Testis (tissue), 3 donors: ENCODE data around the gene FRAS1. TPM values are rescaled to one million over a fixed set of nuclear protein-coding genes. Genes with fewer than 3 reads are reported as not detected.
"Not testable (repeated sequence)": the region's sequence is repeated elsewhere in the genome, so short reads cannot be mapped to it uniquely, and the experiment has no call there.

Experiments
- DNase-seq: peaks from one replicate; pipeline ENCODE4 v3.0.0-alpha.2; 2019
- H3K27ac ChIP-seq, 2 donors: fragments of 200-600 bp; sonication (generic); one replicate each; pipeline ENCODE4 v1.5.1; 2019
- H3K27me3 ChIP-seq: fragments of 200-600 bp; sonication (generic); one replicate; pipeline ENCODE4 v1.5.1; 2019
- H3K36me3 ChIP-seq: fragments of 200-600 bp; sonication (generic); one replicate; pipeline ENCODE4 v1.5.1; 2017; ENCODE audit warnings: low read depth; ENCODE audit errors: missing control alignments
- H3K4me1 ChIP-seq: fragments of 200-600 bp; sonication (generic); one replicate; pipeline ENCODE4 v1.5.1; 2019
- H3K4me3 ChIP-seq, 2 donors: fragments of 200-600 bp; sonication (generic); one replicate each; pipeline ENCODE4 v1.5.1; 2017 to 2019
- H3K9me3 ChIP-seq: fragments of 200-600 bp; sonication (generic); one replicate; pipeline ENCODE4 v1.5.1; 2017
- CTCF ChIP-seq, 3 experiments: fragments of 450-650 bp in 2 of 3; fragments of 200-600 bp in 1 of 3; sonication (generic) in 1 of 3; IDR thresholded peaks; one replicate each; pipeline ENCODE4 v1.5.1; 2016 to 2019; ENCODE audit warnings: antibody characterized with exemption in 3 of 3, mild to moderate bottlenecking in 2 of 3, moderate library complexity in 1 of 3
- POLR2A ChIP-seq: fragments of 450-650 bp; IDR thresholded peaks from one replicate; pipeline ENCODE4 v1.6.1; 2017; ENCODE audit warnings: antibody characterized with exemption, mild to moderate bottlenecking, moderate library complexity
- WGBS, 2 donors: methylation state at CpG; one replicate each; pipeline ENCODE4 v1.1.5; 2018; 5-methylcytosine and 5-hydroxymethylcytosine counted together
- intact Hi-C: fragments of 100-400 bp; cut with DNase I; formaldehyde crosslinking; loops from one replicate; pipeline ENCODE4 v1.15.1; 2023; ENCODE audit warnings: low total_unique reads
- polyA plus RNA-seq: library from polyadenylated mRNA; stranded (reverse); fragments of 350-450 nt; fragmentation: Illumina TruSeq; extraction: RNeasy Lipid Tissue Mini Kit (QIAGEN cat#74804); gene quantifications from one replicate; pipeline ENCODE4 v1.2.3, GENCODE V29; 2014; ENCODE audit warnings: low read depth, low replicate concordance; ENCODE audit not compliant: insufficient read depth
- total RNA-seq, 2 donors: library from RNA; depleted of rRNA; stranded (reverse); fragments of >200 nt; gene quantifications; one replicate each; pipeline ENCODE4 v1.2.3, GENCODE V29; 2016

FRAS1 gene
- total and polyA plus RNA-seq, 3 donors from 2014 or later = 2.2 to 3.7 (median 3.5) TPM

DNA sequence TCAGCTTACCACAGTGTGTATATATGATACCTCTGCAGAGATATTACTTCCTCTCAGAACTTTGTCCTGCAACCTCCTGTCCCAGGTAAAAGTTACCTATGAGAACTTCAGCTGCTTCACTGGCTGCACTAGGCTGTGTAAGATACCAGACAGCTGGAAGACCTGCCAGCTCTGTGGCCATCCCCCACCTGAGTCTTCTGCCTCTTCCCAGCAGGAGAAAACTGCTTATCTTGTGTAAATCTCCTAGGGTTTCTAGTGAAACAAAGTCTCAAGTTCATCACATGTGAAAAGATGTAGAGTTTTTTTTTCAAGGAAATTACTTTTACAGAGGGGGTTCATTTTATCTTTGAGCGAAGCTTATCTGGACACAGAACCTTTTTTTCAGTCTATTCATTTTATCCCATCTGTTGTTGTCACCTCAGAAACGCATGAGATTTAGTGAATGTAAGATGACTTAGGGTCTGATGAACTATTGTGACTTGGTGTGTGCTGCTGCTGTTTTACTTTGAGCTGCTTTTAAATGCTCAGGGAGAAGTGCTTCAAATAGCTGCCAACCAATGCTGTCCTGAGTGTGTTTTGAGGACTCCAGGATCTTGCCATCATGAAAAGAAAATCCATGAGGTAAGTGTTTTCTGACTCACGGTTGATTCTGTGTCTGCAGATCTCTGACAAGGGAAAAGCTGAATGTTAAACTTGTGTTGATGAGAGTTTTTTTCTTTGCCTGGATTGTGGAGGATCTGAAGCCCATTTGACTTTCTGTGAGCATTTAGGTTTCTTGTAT lies 187.8 kb downstream of the FRAS1 start:
- Histone ChIP-seq H3K27me3 (no peaks in the 10 kb centered on the region), H3K36me3 (no peaks in the 10 kb centered on the region), H3K4me3 (no peak overlapping the region), H3K27ac (no peak overlapping the region), H3K9me3 (no peaks in the 10 kb centered on the region), H3K4me1 (no peaks in the 10 kb centered on the region)
- no peak for DNase-seq
- 74 to 82% methylated on average over 3 of the region's 3 CpGs for WGBS, 2 donors
- intact Hi-C loops = no loop called here
- TF ChIP-seq POLR2A = no peak
- no peak for TF ChIP-seq CTCF (IDR thresholded peaks at IDR 0.05)

- WGBS, 2 donors = 88 to 89% methylated on average over 8 of the region's 8 CpGs
- no peak for TF ChIP-seq CTCF (IDR thresholded peaks at IDR 0.05)
- TF ChIP-seq POLR2A = no peak
- no peak for DNase-seq
- H3K9me3 ChIP-seq = no peaks in the 10 kb centered on the region
- intact Hi-C loops = no loop called here
- H3K4me3 ChIP-seq = no peak overlapping the region
- H3K27ac ChIP-seq = no peak overlapping the region
- H3K36me3 ChIP-seq = no peaks in the 10 kb centered on the region
- no peaks in the 10 kb centered on the region for H3K27me3 ChIP-seq
- no peaks in the 10 kb centered on the region for H3K4me1 ChIP-seq
Observed at GRCh38 chr4:78247536-78248285, 190.6 kb downstream of the FRAS1 start.

GRCh38 chr4:78250500-78250899 lies 193.4 kb downstream of the FRAS1 start:
- TF ChIP-seq CTCF (IDR thresholded peaks at IDR 0.05) (no peak), POLR2A (no peak)
- H3K27me3 ChIP-seq = no peaks in the 10 kb centered on the region
- no peaks in the 10 kb centered on the region for H3K36me3 ChIP-seq
- H3K27ac ChIP-seq = no peak overlapping the region
- H3K9me3 ChIP-seq = no peaks in the 10 kb centered on the region
- intact Hi-C loops = no loop called here
- 57 to 66% methylated on average over 2 of the region's 2 CpGs for WGBS, 2 donors
- DNase-seq = no peak
- H3K4me3 ChIP-seq = no peak overlapping the region
- H3K4me1 ChIP-seq = no peaks in the 10 kb centered on the region

GRCh38 chr4:78252773-78253172 lies 195.7 kb downstream of the FRAS1 start:
- WGBS, 2 donors = 92 to 93% methylated on average over 8 of the region's 8 CpGs
- intact Hi-C loops = not testable (repeated sequence)

GRCh38 chr4:78254893-78255292 lies 197.8 kb downstream of the FRAS1 start:
- no peak for DNase-seq
- H3K4me1 ChIP-seq = no peaks in the 10 kb centered on the region
- H3K4me3 ChIP-seq = no peak overlapping the region
- no peak overlapping the region for H3K27ac ChIP-seq
- no peaks in the 10 kb centered on the region for H3K9me3 ChIP-seq
- TF ChIP-seq CTCF (IDR thresholded peaks at IDR 0.05) (no peak), POLR2A (no peak)
- no peaks in the 10 kb centered on the region for H3K27me3 ChIP-seq
- intact Hi-C loops = no loop called here
- 58 to 70% methylated on average over 3 to 4 of the region's 4 CpGs for WGBS, 2 donors
- H3K36me3 ChIP-seq = no peaks in the 10 kb centered on the region

More at GRCh38 chr4:78252773-78253172, 195.7 kb downstream of the FRAS1 start:
- not testable (repeated sequence) for H3K9me3 ChIP-seq, H3K4me3 ChIP-seq, H3K4me1 ChIP-seq, H3K27ac ChIP-seq, H3K36me3 ChIP-seq, H3K27me3 ChIP-seq, DNase-seq
